GM12801 (cell line): Measurements from ENCODE around the gene ZBTB47.

Source experiments
- TF ChIP-seq, protein P1 (sequence below): IDR thresholded peaks from one replicate; pipeline ENCODE4 v1.5.1; 2011; ENCODE audit warnings: control low read depth; ENCODE audit not compliant: insufficient read length; ENCODE audit errors: extremely low read depth

Gene ZBTB47

DNA sequence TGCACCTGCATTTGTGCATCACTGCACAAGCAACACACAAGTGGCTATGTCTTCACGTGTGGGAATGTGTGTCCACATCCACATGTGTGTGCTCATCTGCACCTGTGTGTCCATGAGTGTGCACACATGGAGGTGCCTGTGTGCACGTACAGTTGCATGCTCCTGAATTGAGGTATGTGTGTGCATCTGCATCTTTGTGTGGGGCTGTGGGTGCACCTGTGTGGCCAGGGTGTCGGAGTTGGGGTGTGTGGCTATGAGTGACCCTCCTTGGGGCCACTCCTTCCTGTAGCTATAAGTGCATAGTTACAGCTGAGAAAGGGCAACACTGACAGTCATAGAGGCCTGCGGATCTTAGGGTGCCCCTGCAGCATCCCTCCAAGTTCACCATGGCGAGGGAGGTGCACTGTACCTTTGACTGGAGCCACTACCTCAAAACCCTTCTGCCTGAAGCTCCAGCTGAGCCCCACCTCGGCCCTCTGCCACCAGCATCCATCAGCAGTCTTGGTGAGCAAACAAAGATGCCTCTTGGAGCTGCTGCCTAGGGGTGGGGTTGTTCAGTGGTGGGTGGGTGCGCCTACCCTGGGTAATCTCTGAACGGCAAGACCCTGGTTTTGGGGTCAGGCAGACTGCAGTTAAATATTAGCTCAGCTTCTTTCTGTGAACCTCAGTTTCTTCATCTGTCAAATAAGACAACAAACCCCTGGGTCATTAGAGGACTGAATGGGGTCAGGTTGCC lies 54.3 kb downstream of the ZBTB47 start:
- TF ChIP-seq, protein P1, sequence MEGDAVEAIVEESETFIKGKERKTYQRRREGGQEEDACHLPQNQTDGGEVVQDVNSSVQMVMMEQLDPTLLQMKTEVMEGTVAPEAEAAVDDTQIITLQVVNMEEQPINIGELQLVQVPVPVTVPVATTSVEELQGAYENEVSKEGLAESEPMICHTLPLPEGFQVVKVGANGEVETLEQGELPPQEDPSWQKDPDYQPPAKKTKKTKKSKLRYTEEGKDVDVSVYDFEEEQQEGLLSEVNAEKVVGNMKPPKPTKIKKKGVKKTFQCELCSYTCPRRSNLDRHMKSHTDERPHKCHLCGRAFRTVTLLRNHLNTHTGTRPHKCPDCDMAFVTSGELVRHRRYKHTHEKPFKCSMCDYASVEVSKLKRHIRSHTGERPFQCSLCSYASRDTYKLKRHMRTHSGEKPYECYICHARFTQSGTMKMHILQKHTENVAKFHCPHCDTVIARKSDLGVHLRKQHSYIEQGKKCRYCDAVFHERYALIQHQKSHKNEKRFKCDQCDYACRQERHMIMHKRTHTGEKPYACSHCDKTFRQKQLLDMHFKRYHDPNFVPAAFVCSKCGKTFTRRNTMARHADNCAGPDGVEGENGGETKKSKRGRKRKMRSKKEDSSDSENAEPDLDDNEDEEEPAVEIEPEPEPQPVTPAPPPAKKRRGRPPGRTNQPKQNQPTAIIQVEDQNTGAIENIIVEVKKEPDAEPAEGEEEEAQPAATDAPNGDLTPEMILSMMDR, result no peak

GRCh38 chr3:42708611-42709151 lies 55.2 kb downstream of the ZBTB47 start:
- TF ChIP-seq, protein P1, result no peak

DNA sequence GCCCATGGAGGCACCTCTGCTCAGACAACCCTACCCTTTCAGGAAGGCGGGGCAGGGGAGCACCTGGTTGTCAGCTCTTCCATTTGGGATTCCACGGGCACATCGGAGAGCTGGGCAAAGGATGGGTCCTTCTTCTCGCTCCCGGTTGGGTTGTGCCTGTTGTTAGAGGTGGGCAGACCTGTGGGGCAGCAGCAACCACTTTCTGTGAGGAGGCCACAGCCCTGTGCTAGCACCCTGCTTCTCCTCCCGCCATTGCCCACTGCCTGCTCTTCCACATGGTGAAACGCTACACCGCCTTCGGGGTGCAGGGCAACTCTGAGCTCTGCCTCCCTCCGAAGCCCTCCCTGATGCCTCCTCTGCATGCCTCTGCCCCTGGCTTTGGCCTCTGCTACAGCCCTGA lies 56.1 kb downstream of the ZBTB47 start:
- TF ChIP-seq, protein P1, result no peak

- TF ChIP-seq, protein P1, result no peak
Observed at GRCh38 chr3:42710323-42711021, 57.0 kb downstream of the ZBTB47 start.

DNA sequence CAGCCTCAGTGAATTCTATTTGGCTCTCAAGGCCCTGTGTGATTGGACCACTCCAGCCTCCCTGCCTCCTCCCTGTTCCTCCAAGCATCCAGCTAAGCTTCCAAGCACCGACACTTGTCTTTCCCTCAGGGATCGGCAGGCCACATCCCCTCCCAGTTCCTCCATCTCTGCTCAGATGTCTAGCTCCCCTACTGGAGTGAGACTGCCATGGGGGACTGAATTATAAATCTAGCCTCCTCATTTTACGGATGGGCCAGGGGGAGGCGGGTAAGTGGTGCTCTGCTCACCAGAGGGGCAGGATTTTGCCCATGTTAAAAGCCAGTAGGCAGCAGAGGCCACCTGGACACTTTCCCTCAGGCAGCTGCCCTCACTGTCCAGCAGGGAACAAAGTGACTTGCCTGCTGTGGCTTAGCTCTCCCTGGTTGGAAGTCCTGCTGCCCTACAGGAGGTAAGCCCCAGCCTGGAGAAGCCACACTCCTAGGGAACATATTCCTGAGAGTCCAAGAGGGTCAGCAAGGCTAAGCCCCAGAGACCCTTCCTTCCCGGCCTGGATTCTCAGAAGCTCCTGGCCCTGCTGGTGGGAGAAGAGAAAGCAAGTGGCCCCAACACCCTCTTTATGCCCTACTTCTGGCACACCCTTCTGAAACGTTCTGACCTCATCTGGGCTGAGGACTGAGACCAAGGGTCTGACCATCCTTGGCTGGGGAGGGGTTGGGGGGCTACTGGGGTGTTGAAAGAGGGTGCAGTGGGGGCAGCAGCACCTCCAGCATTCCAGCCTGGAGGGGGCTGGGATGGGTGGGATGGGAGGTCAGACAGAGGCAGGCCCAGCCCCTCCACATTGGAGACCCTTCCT lies 58.2 kb downstream of the ZBTB47 start:
- TF ChIP-seq, protein P1, result no peak

GRCh38 chr3:42712344-42712648 lies 58.8 kb downstream of the ZBTB47 start:
- TF ChIP-seq, protein P1, result no peak
